ENCODE data around the gene CAMK1D.

- no peak for TF ChIP-seq CTCF (conservative IDR thresholded peaks at IDR 0.05)
- no peak for TF ChIP-seq EZH2 (IDR thresholded peaks at IDR 0.05; ENCODE audit: low read depth)
Measured at GRCh38 chr10:12806228-12807095, 457.1 kb downstream of the CAMK1D start.

All from PC-9 (cell line).